NOMO-1 (cell line): ENCODE measurements around the gene POLR3A.
A peak's percentile ranks its signal among the peaks of the same experiment; 100 is the strongest.

Experiments used
- DNase-seq, 2 experiments: peaks; one replicate each; lab custom pipeline; 2025; ENCODE audit not compliant: unreplicated experiment in 2 of 2; lab: John Stamatoyannopoulos, UW

POLR3A gene

GRCh38 chr10:77959887-77960455 is 69.3 kb downstream of the POLR3A start:
- DNase-seq = no peak

- no peak for DNase-seq
Observed at GRCh38 chr10:77959384-77959783, 69.9 kb downstream of the POLR3A start.

DNA sequence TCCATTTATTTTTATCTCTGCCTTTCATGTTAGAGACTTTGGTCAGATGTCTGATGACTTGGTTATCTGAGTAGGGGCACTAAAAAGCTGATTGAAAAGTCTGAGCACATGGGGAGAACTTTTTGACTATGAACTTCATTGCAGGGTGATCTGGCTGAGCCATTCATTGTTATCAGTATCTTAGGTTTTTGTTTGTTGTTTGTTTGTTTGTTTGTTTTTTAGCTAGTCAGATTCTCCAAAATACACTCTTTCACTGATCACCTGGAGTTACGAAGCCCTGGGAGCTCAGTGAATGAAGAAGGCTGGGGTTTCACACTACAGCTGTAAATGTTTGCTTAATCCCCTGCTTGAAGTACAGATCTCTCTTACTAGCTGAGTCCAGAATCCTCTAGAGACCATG is 74.2 kb downstream of the POLR3A start:
- DNase-seq = no peak

DNA sequence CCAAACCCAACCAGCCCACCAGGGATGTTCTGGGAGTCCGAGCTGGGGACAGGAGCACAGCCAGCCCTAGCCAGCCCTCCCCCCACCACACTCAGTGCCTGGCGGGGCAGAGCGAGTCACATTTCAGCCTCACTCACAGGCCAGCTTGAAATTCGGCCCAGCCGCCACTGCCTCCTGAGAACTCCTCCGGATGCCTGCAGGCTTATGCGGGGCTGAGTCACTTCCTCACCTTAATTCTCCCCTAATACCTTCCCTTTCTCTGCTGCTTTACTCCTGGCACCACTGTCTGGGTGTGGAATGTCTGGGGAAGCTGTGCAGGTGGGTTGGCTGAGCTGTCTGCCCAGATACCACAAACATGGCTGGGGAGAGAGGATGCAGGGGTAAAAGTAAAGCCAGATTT is 80.1 kb downstream of the POLR3A start:
- DNase-seq = no peak

DNA sequence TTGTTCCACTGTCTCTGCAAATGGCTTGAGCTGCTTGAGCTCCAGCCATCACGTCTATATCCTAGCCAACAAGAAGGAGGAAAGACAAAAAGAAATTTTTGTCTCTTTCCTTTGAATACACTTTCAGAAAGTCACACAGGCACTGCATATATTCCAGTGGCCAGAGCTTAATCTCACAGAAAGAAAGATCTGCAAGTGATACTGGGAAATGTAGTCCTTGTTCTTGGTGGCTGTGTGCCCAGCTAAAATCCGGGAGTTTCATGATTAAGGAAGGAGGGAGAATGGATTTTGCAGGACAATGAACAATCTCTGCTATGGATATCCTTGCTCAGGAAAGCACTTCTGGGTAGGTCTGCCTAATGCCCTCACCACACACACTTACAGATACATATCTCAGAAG is 83.2 kb downstream of the POLR3A start:
- DNase-seq = no peak

GRCh38 chr10:77944519-77944918 is 84.8 kb downstream of the POLR3A start:
- peak; percentile 56 to 69 for DNase-seq

DNA sequence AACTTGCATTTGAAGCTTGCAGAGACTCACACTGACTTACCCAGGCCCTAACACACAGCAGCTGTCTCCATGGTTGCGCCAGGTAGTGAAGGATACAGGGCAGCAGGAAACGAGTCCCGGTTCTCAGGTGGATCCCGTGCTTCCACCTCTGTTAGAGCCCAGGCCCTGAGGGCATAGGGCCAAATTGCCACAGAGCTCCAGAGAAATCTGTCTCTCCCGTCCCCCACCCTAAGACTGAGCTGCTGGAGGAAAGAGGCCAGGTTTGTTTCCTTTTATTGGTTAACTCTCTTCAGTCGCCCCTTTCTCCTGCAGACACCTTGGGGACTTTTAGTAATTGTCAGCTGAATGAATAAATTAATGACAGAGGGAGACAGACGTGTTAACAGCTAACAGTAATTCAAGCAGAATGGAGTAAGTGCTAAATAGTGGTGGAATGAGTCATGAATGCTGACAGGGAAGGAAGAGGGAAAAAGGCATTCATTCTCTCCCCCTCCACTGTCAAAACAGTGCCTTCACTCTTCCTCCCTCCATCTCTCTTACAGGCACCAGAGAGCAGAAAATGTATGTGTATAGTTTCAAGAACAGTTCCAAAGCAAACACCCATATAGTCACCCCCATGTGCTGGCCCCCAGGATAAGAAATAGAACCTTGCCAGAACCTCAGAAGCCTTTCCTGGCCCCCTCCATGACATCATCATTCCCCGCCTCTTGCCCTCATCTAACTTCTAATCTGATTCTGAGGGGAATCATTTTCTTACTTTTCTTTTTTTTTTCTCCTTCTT is 86.0 kb downstream of the POLR3A start:
- peak in 1 of 2 experiments; percentile 15 for DNase-seq

- DNase-seq = no peak
Observed at GRCh38 chr10:77941790-77942189, 87.5 kb downstream of the POLR3A start.

- DNase-seq = no peak
Observed at GRCh38 chr10:77940627-77941026, 88.7 kb downstream of the POLR3A start.

DNA sequence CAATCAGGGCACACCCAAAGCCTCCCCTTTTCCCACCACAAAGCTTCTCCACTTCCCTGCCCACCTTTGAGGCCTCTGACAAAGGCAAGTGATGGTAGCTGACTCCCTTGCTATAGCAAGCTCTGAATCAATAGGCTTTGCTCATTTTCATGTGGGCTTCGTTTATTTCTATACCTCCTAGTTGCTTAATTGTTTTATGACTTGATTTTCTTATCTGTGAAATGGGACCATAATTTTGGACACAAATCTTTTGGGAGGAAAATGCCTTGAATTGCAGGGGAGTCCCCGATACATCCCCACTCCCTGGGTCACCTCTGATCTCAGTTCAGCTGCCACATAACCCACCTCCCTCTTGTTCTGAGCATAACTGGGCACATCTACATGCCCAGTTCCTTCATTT is 89.1 kb downstream of the POLR3A start:
- DNase-seq = no peak

GRCh38 chr10:77939561-77940001 is 89.7 kb downstream of the POLR3A start:
- no peak for DNase-seq

DNA sequence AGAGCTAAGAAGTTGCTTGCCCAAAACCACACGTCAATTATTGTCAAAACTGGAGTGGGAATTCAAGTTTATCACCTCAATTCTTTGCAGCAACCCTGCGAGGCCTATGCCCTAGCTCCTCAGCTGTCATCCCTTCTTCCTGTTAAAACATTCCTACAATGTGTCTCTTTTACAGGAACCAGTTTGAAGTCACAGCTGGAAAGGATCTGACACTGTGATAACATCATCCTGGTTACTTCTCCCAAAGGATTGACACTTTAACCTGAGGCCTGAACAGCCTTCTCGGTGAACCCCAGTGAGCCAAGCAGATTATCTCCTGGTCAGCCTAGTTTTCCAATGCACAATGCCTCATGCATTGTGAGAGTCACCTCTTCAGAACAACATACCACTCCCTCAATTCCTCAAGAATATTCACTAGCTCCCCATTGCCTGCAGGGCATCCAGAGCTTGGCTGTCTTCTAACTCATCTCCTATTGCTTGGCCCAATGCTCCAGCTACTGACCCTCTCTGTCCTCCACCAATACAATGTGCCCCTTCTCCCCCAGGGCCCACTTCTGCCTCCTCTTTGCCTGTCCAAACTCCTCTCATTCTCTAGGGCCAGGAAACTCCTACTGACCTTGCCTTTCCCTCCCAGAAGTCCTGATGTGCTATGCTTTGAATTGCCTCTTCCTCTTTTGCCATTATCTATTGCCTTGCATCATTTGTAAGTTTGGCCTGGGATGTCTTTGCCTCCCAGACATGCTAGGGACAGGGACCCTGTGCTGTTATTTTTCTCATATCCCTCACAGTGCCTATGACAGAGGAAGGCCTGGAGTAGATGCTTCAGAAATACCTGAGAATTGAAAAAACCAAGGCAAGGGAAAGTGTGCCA is 92.4 kb downstream of the POLR3A start:
- DNase-seq = no peak

GRCh38 chr10:77932016-77932715 is 97.1 kb downstream of the POLR3A start:
- DNase-seq = no peak

GRCh38 chr10:77927402-77928246 is 101.7 kb downstream of the POLR3A start:
- DNase-seq = no peak

DNA sequence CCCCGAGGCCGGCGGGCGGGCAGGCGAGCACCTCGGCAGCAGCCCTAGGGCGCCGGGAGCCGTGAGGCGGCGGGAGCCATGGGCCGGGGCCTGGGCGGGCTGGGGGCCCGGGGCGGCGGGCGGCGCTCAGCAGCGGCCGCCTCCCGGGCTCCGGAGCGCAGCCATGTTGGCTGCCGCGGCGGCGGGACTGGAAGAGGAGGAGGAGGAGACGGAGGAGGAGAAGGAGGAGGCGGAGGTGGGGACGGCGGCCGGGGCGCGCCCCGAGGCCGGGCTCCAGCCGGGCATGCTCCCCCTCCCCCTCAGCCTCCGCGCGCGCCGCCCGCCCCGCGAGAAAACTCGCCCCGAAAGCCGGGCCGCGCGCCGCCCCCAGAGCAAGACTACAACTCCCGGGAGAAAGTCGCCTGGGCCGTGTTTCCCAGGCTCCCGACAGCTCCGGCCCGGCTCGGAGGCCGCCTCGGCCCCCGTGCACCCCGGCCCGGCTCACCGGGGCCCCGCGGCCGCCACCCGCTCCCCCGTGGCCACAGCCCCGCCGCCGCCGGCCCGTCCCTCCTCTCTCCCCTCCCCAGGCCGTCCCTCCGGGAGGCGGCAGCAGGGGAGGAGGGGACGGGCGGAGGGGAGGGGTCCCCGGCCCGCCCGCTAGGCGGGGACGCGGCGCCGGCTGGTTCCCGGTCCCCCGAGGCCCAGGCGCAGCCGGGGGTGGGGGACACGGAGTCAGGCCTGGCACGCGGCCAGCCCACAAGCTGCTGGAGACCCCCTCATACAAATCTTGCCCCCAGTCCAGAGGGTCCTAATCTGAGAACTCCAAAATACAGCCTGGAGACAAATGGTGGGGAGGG is 102.5 kb downstream of the POLR3A start, which contains the start of gene DLG5:
TSS of gene DLG5 (minus strand) at position 190 of the 836 bp plus-strand sequence. CDS start 235 bp downstream, outside the sequence.
- DNase-seq = peak in 1 of 2 experiments; percentile 23

- DNase-seq = no peak
Observed at GRCh38 chr10:77925795-77926565, 103.3 kb downstream of the POLR3A start.

- no peak for DNase-seq
Observed at GRCh38 chr10:77925410-77925794, 103.9 kb downstream of the POLR3A start.

GRCh38 chr10:77922566-77923179 is 106.6 kb downstream of the POLR3A start:
- no peak for DNase-seq
